ENCODE results near the gene RTBDN. TPM values are rescaled to one million over a fixed set of nuclear protein-coding genes. Genes with fewer than 3 reads are reported as not detected.

RTBDN gene
- total and polyA plus RNA-seq, 2 of the 8 experiments (the other 6 are each of a cell fraction or from before 2014, with no cell fraction given), result 4.0 to 4.8 TPM

DNA sequence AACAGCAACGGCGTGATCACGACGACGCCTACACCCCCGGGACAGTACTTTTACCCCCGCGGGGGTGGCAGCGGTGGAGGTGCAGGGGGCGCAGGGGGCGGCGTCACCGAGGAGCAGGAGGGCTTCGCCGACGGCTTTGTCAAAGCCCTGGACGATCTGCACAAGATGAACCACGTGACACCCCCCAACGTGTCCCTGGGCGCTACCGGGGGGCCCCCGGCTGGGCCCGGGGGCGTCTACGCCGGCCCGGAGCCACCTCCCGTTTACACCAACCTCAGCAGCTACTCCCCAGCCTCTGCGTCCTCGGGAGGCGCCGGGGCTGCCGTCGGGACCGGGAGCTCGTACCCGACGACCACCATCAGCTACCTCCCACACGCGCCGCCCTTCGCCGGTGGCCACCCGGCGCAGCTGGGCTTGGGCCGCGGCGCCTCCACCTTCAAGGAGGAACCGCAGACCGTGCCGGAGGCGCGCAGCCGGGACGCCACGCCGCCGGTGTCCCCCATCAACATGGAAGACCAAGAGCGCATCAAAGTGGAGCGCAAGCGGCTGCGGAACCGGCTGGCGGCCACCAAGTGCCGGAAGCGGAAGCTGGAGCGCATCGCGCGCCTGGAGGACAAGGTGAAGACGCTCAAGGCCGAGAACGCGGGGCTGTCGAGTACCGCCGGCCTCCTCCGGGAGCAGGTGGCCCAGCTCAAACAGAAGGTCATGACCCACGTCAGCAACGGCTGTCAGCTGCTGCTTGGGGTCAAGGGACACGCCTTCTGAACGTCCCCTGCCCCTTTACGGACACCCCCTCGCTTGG, 42.1 kb downstream of the RTBDN start (continued):
- peak; percentile 82 for TF ChIP-seq TAF7 (optimal IDR thresholded peaks at IDR 0.05; ENCODE audit: borderline replicate concordance, low read depth, low read length)
- no peak for TF ChIP-seq TEAD4 (IDR thresholded peaks at IDR 0.05; ENCODE audit: low read depth, low read length)
- no peak for TF ChIP-seq RXRA (IDR thresholded peaks at IDR 0.05; ENCODE audit: insufficient read depth, low read depth, low read length)
- TF ChIP-seq SP4 (IDR thresholded peaks at IDR 0.05; ENCODE audit: low read length), result no peak
- TF ChIP-seq RAD21 (IDR thresholded peaks at IDR 0.05 in 1 of 2, conservative IDR thresholded peaks at IDR 0.05 in 1 of 2; ENCODE audit: low read depth in 2 of 2, low read length in 2 of 2), result no peak
- no peak for TF ChIP-seq KDM1A (IDR thresholded peaks at IDR 0.05; ENCODE audit: borderline replicate concordance, low read length)
- TF ChIP-seq CHD1 (IDR thresholded peaks at IDR 0.05; ENCODE audit: low read depth, low read length), result no peak
- peak; percentile 51 for TF ChIP-seq SAP30 (IDR thresholded peaks at IDR 0.05; ENCODE audit: insufficient read depth, insufficient replicate concordance, low read length)
- no peak for TF ChIP-seq SP2 (IDR thresholded peaks at IDR 0.05; ENCODE audit: low read length)
- TF ChIP-seq BCL11A (IDR thresholded peaks at IDR 0.05; ENCODE audit: low read depth in 2 of 2, low read length in 2 of 2), result no peak
- TF ChIP-seq, protein P1, sequence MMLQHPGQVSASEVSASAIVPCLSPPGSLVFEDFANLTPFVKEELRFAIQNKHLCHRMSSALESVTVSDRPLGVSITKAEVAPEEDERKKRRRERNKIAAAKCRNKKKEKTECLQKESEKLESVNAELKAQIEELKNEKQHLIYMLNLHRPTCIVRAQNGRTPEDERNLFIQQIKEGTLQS (IDR thresholded peaks at IDR 0.05; ENCODE audit: insufficient read depth, low read depth, low read length), result no peak
- no peak for TF ChIP-seq SIRT6 (IDR thresholded peaks at IDR 0.05; ENCODE audit: low read length)
- TF ChIP-seq NRF1 (IDR thresholded peaks at IDR 0.05; ENCODE audit: low read depth, low read length), result no peak
- TF ChIP-seq EP300 (IDR thresholded peaks at IDR 0.05; ENCODE audit: borderline replicate concordance in 1 of 2, low read depth in 2 of 2, low read length in 2 of 2), result no peak
- TF ChIP-seq, protein P2, sequence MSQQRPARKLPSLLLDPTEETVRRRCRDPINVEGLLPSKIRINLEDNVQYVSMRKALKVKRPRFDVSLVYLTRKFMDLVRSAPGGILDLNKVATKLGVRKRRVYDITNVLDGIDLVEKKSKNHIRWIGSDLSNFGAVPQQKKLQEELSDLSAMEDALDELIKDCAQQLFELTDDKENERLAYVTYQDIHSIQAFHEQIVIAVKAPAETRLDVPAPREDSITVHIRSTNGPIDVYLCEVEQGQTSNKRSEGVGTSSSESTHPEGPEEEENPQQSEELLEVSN (IDR thresholded peaks at IDR 0.05), result peak; percentile 91
- peak; percentile 56 for TF ChIP-seq CREB1 (IDR thresholded peaks at IDR 0.05)
- TF ChIP-seq MAFK (IDR thresholded peaks at IDR 0.05; ENCODE audit: low read depth, low read length), result no peak
- TF ChIP-seq HDAC6 (IDR thresholded peaks at IDR 0.05; ENCODE audit: low read depth, low read length), result no peak
- TF ChIP-seq ASH2L (IDR thresholded peaks at IDR 0.05; ENCODE audit: low read length), result peak; percentile 28
- no peak for TF ChIP-seq SP1 (IDR thresholded peaks at IDR 0.05; ENCODE audit: low read depth, low read length)
- no peak for TF ChIP-seq CBX5 (IDR thresholded peaks at IDR 0.05; ENCODE audit: low read depth, low read length)
- no peak for TF ChIP-seq RNF2 (IDR thresholded peaks at IDR 0.05; ENCODE audit: borderline replicate concordance, low read depth, low read length, missing control alignments, poor library complexity, severe bottlenecking)

All from H1 (cell line).